Measurements from ENCODE around the gene SV2B.

The SV2B gene

GRCh38 chr15:91184441-91184840 is 84.4 kb downstream of the SV2B start:
- H3K4me3 ChIP-seq (ENCODE audit: low read depth, low read length): no peak overlapping the region

- no peak overlapping the region for H3K4me3 ChIP-seq (ENCODE audit: low read depth, low read length)
These were observed 87.0 kb downstream of the SV2B start for GRCh38 chr15:91186904-91187656.

- H3K4me3 ChIP-seq (ENCODE audit: low read depth, low read length): no peak overlapping the region
These were observed 92.2 kb downstream of the SV2B start for GRCh38 chr15:91192285-91192684.

- no peak overlapping the region for H3K4me3 ChIP-seq (ENCODE audit: low read depth, low read length)
These were observed 92.8 kb downstream of the SV2B start for GRCh38 chr15:91192690-91193377.

- no peak overlapping the region for H3K4me3 ChIP-seq (ENCODE audit: low read depth, low read length)
These were observed 93.3 kb downstream of the SV2B start for GRCh38 chr15:91193378-91193720.

GRCh38 chr15:91196127-91196526 is 96.1 kb downstream of the SV2B start:
- H3K4me3 ChIP-seq (ENCODE audit: low read depth, low read length): no peak overlapping the region

- no peak overlapping the region for H3K4me3 ChIP-seq (ENCODE audit: low read depth, low read length)
These were observed 96.7 kb downstream of the SV2B start for GRCh38 chr15:91196768-91197167.

GRCh38 chr15:91199511-91199910 is 99.5 kb downstream of the SV2B start:
- no peak overlapping the region for H3K4me3 ChIP-seq (ENCODE audit: low read depth, low read length)

- no peak overlapping the region for H3K4me3 ChIP-seq (ENCODE audit: low read depth, low read length)
These were observed 100.2 kb downstream of the SV2B start for GRCh38 chr15:91200101-91200754.

GRCh38 chr15:91202510-91203102 is 102.5 kb downstream of the SV2B start:
- no peak overlapping the region for H3K4me3 ChIP-seq (ENCODE audit: low read depth, low read length)

GRCh38 chr15:91203619-91204203 is 103.7 kb downstream of the SV2B start:
- H3K4me3 ChIP-seq (ENCODE audit: low read depth, low read length): no peak overlapping the region

GRCh38 chr15:91208371-91208770 is 108.3 kb downstream of the SV2B start:
- H3K4me3 ChIP-seq (ENCODE audit: low read depth, low read length): no peak overlapping the region

GRCh38 chr15:91209318-91209717 is 109.3 kb downstream of the SV2B start:
- H3K4me3 ChIP-seq (ENCODE audit: low read depth, low read length): no peak overlapping the region

GRCh38 chr15:91209726-91210125 is 109.7 kb downstream of the SV2B start:
- no peak overlapping the region for H3K4me3 ChIP-seq (ENCODE audit: low read depth, low read length)

GRCh38 chr15:91214675-91215590 is 114.9 kb downstream of the SV2B start:
- H3K4me3 ChIP-seq (ENCODE audit: low read depth, low read length): no peak overlapping the region

- no peak overlapping the region for H3K4me3 ChIP-seq (ENCODE audit: low read depth, low read length)
These were observed 115.9 kb downstream of the SV2B start for GRCh38 chr15:91216000-91216399.

- no peak overlapping the region for H3K4me3 ChIP-seq (ENCODE audit: low read depth, low read length)
These were observed 119.1 kb downstream of the SV2B start for GRCh38 chr15:91219206-91219605.

- H3K4me3 ChIP-seq (ENCODE audit: low read depth, low read length): no peak overlapping the region
These were observed 122.0 kb downstream of the SV2B start for GRCh38 chr15:91222052-91222451.

GRCh38 chr15:91223863-91224262 is 123.8 kb downstream of the SV2B start:
- no peak overlapping the region for H3K4me3 ChIP-seq (ENCODE audit: low read depth, low read length)

- no peak overlapping the region for H3K4me3 ChIP-seq (ENCODE audit: low read depth, low read length)
These were observed 124.8 kb downstream of the SV2B start for GRCh38 chr15:91224755-91225380.
